Keratinocyte (primary cell): Measurements from ENCODE around the gene MYBPC1. TPM values are rescaled to one million over a fixed set of nuclear protein-coding genes. Genes with fewer than 3 reads are reported as not detected.

Experiments
- DNase-seq: peaks from one replicate; pipeline ENCODE4 v3.0.0-alpha.2; 2011; ENCODE audit warnings: low read depth, missing footprints, low spot score
- FAIRE-seq: peaks from 2 replicates; lab custom pipeline; 2011; peaks lifted over from hg19 to GRCh38; lab: Jason Lieb, UNC
- H2AFZ ChIP-seq: 2 replicates; pipeline ENCODE4 v1.6.0; 2012; ENCODE audit warnings: low read length, control low read depth, inconsistent platforms; ENCODE audit not compliant: control insufficient read depth
- H3K27ac ChIP-seq: 2 replicates; pipeline ENCODE4 v1.5.1; 2011; ENCODE audit warnings: low read length; ENCODE audit not compliant: control insufficient read depth, insufficient read depth
- H3K27me3 ChIP-seq: 3 replicates; pipeline ENCODE4 v1.6.0; 2011; ENCODE audit warnings: low read length; ENCODE audit not compliant: control insufficient read depth, insufficient read depth; ENCODE audit errors: extremely low read depth
- H3K36me3 ChIP-seq, 2 experiments: 2 replicates in 1 of 2; 3 replicates in 1 of 2; pipeline ENCODE4 v1.5.1; 2011; ENCODE audit warnings: low read length in 2 of 2, mild to moderate bottlenecking in 1 of 2; ENCODE audit not compliant: control insufficient read depth in 2 of 2, insufficient read depth in 2 of 2; ENCODE audit errors: extremely low read depth in 1 of 2
- H3K4me1 ChIP-seq: 3 replicates; pipeline ENCODE4 v1.5.1; 2011; ENCODE audit warnings: low read length; ENCODE audit not compliant: control insufficient read depth, insufficient read depth; ENCODE audit errors: extremely low read depth
- H3K4me2 ChIP-seq: 3 replicates; pipeline ENCODE4 v1.6.0; 2011; ENCODE audit warnings: low read depth, low read length; ENCODE audit not compliant: control insufficient read depth, insufficient read depth; ENCODE audit errors: extremely low read depth
- H3K4me3 ChIP-seq, 3 experiments: fragments of 200-600 bp in 1 of 3; sonication (generic) in 1 of 3; 2 replicates in 2 of 3; 3 replicates in 1 of 3; pipeline ENCODE4 v1.5.1; 2011 to 2016; ENCODE audit warnings: low read length in 3 of 3, mild to moderate bottlenecking in 3 of 3, control low read depth in 2 of 3, inconsistent platforms in 1 of 3, low read depth in 1 of 3, mixed read lengths in 1 of 3, mixed run types in 1 of 3, moderate library complexity in 1 of 3; ENCODE audit not compliant: control insufficient read depth in 2 of 3, insufficient read depth in 2 of 3; ENCODE audit errors: extremely low read depth in 1 of 3
- H3K79me2 ChIP-seq: 2 replicates; pipeline ENCODE4 v1.6.0; 2012; ENCODE audit warnings: low read length; ENCODE audit not compliant: control insufficient read depth, insufficient read depth
- H3K9ac ChIP-seq: 3 replicates; pipeline ENCODE4 v1.6.0; 2011; ENCODE audit warnings: low read length; ENCODE audit not compliant: control insufficient read depth, insufficient read depth; ENCODE audit errors: extremely low read depth
- H3K9me1 ChIP-seq: 3 replicates; pipeline ENCODE4 v1.6.0; 2011; ENCODE audit warnings: low read length; ENCODE audit not compliant: control insufficient read depth, insufficient read depth; ENCODE audit errors: extremely low read depth
- H3K9me3 ChIP-seq: 2 replicates; pipeline ENCODE4 v1.5.1; 2012; ENCODE audit warnings: low read depth, low read length; ENCODE audit not compliant: control insufficient read depth
- H4K20me1 ChIP-seq: 3 replicates; pipeline ENCODE4 v1.6.0; 2011; ENCODE audit warnings: low read length; ENCODE audit not compliant: control insufficient read depth, insufficient read depth; ENCODE audit errors: extremely low read depth
- EZH2 ChIP-seq: IDR thresholded peaks from one replicate; pipeline ENCODE4 v1.6.1; 2012; ENCODE audit warnings: inconsistent platforms, mild to moderate bottlenecking, low read length, moderate library complexity
- dilution Hi-C: fragments of 300-500 bp; cut with MboI; formaldehyde crosslinking; loops from one replicate; pipeline ENCODE4 v1.7.0; 2020; ENCODE audit warnings: low sequenced_read_pairs; ENCODE audit not compliant: extremely low pct_ligation_motif_present
- polyA plus RNA-seq, 5 experiments: library from polyadenylated mRNA; depleted of rRNA in 3 of 5; stranded (reverse) in 3 of 5; stranded (forward) in 1 of 5; unstranded in 1 of 5; fragments of >200 nt; gene quantifications; 1 replicate in 1 of 5; 2 replicates in 3 of 5; 3 replicates in 1 of 5; pipeline versions ENCODE4 v1.2.1 to v1.2.3, GENCODE V29; 2011 to 2012; ENCODE audit warnings: missing spikeins in 2 of 5, low read depth in 1 of 5, low replicate concordance in 1 of 5
- TF ChIP-seq, protein P1 (sequence below), 3 experiments: IDR thresholded peaks in 1 of 3; conservative IDR thresholded peaks in 1 of 3; optimal IDR thresholded peaks in 1 of 3; 2 replicates in 2 of 3; 3 replicates in 1 of 3; pipeline versions ENCODE3 to v1.5.1; 2011; ENCODE audit warnings: low read length in 3 of 3, mild to moderate bottlenecking in 3 of 3, moderate library complexity in 2 of 3, control low read depth in 1 of 3, inconsistent platforms in 1 of 3; ENCODE audit not compliant: insufficient read depth in 2 of 3; ENCODE audit errors: extremely low read depth in 1 of 3

MYBPC1 gene
- polyA plus RNA-seq, 1 donor (not counting 4 experiments of a cell fraction or from before 2014, with no cell fraction given): not detected

DNA sequence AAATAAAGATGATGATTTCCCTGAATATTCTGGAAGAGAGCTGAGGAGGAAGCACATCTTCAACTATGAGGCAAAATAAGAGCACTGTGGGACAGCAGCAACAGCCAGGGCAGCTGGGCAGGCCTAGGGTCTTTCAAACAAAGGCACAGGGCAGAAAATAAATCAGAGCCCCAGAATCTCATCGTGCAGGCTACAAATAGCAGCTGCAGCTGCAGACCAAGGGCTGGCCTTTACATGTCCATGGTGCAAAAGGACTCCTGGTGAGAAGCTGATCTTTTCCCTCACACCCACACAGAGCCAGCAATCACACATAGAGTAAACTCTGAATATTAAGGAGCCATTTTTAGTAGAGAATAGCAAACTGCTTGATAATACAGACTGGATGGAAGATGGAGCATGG, 13.6 kb upstream of the MYBPC1 start:
- H2AFZ ChIP-seq: no peak overlapping the region
- dilution Hi-C loops: no loop called here
- no peaks in the 10 kb centered on the region for H3K9me3 ChIP-seq
- DNase-seq (no peak), FAIRE-seq (no peak)
- TF ChIP-seq EZH2: no peak
- H3K27ac ChIP-seq: no peak overlapping the region
- no peaks in the 10 kb centered on the region for H4K20me1 ChIP-seq
- H3K4me2 ChIP-seq: no peak overlapping the region
- H3K9me1 ChIP-seq: no peaks in the 10 kb centered on the region
- H3K4me3 ChIP-seq: no peak overlapping the region
- no peaks in the 10 kb centered on the region for H3K4me1 ChIP-seq
- no peaks in the 10 kb centered on the region for H3K27me3 ChIP-seq
- H3K79me2 ChIP-seq: no peaks in the 10 kb centered on the region
- H3K36me3 ChIP-seq: no peaks in the 10 kb centered on the region
- H3K9ac ChIP-seq: no peak overlapping the region

DNA sequence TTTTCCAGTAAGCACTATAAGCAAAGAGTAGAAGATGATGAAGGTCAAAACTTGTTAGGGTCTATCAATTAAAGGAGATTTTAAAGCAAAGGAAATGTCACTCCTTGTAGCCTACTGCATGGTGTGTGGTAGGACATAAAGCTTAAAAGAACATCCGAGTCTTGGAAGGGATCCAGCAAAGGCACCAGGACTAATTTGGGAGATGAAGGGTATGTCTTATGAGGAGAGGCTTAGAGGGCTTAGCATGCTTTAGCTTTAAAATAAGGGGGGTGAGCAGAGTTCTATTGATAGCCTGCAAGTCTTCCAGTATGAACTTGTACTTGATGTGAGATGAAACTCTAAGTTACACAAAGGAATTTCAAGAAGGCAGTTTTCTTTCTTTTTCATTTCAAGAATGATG, 11.8 kb upstream of the MYBPC1 start:
- Histone ChIP-seq H3K9me1 (no peaks in the 10 kb centered on the region), H3K4me2 (no peak overlapping the region), H3K9ac (no peak overlapping the region), H3K4me1 (no peaks in the 10 kb centered on the region), H3K79me2 (no peaks in the 10 kb centered on the region), H3K27me3 (no peaks in the 10 kb centered on the region), H3K27ac (no peak overlapping the region), H3K9me3 (no peaks in the 10 kb centered on the region), H2AFZ (no peak overlapping the region), H3K4me3 (no peak overlapping the region), H3K36me3 (no peaks in the 10 kb centered on the region), H4K20me1 (no peaks in the 10 kb centered on the region)
- TF ChIP-seq, protein P1, sequence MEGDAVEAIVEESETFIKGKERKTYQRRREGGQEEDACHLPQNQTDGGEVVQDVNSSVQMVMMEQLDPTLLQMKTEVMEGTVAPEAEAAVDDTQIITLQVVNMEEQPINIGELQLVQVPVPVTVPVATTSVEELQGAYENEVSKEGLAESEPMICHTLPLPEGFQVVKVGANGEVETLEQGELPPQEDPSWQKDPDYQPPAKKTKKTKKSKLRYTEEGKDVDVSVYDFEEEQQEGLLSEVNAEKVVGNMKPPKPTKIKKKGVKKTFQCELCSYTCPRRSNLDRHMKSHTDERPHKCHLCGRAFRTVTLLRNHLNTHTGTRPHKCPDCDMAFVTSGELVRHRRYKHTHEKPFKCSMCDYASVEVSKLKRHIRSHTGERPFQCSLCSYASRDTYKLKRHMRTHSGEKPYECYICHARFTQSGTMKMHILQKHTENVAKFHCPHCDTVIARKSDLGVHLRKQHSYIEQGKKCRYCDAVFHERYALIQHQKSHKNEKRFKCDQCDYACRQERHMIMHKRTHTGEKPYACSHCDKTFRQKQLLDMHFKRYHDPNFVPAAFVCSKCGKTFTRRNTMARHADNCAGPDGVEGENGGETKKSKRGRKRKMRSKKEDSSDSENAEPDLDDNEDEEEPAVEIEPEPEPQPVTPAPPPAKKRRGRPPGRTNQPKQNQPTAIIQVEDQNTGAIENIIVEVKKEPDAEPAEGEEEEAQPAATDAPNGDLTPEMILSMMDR (optimal IDR thresholded peaks at IDR 0.05 in 1 of 3, IDR thresholded peaks at IDR 0.05 in 1 of 3, conservative IDR thresholded peaks at IDR 0.05 in 1 of 3; ENCODE audit: extremely low read depth in 1 of 3, insufficient read depth in 2 of 3, low read length in 3 of 3): no peak
- TF ChIP-seq EZH2: no peak
- FAIRE-seq (no peak), DNase-seq (no peak)
- dilution Hi-C loops: no loop called here

DNA sequence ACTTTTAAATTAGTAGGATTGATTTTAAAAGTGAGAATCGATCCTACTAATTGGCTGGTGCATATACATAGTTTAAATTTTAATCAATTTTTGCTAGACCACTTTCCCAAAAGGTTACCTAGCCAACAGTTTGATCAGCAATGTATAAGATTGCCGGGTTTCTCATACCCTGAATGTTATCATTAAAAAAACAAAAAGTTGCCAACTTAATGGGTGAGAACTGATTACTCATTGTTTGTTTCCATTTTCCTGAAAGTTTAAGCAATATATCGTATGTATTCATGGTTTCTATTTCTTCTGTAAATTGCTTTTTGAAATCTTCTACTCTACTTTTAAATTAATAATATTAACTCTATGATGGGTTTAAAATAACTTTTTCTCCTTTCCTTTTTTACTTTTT, 4.4 kb upstream of the MYBPC1 start:
- H4K20me1 ChIP-seq: no peaks in the 10 kb centered on the region
- TF ChIP-seq, protein P1 (optimal IDR thresholded peaks at IDR 0.05 in 1 of 3, IDR thresholded peaks at IDR 0.05 in 1 of 3, conservative IDR thresholded peaks at IDR 0.05 in 1 of 3; ENCODE audit: extremely low read depth in 1 of 3, insufficient read depth in 2 of 3, low read length in 3 of 3): no peak
- TF ChIP-seq EZH2: no peak
- H3K4me3 ChIP-seq: no peak overlapping the region
- no peak overlapping the region for H3K4me2 ChIP-seq
- dilution Hi-C loops: no loop called here
- H3K4me1 ChIP-seq: no peaks in the 10 kb centered on the region
- H3K27me3 ChIP-seq: no peaks in the 10 kb centered on the region
- no peaks in the 10 kb centered on the region for H3K36me3 ChIP-seq
- no peak overlapping the region for H2AFZ ChIP-seq
- no peaks in the 10 kb centered on the region for H3K9me1 ChIP-seq
- DNase-seq: no peak
- H3K27ac ChIP-seq: no peak overlapping the region
- H3K79me2 ChIP-seq: no peaks in the 10 kb centered on the region
- no peak overlapping the region for H3K9ac ChIP-seq
- no peak for FAIRE-seq
- H3K9me3 ChIP-seq: no peaks in the 10 kb centered on the region
